Measurements from ENCODE around the gene COL20A1.

The COL20A1 gene

GRCh38 chr20:63351326-63351700 lies 58.3 kb downstream of the COL20A1 start:
- DNase-seq = no peak

DNA sequence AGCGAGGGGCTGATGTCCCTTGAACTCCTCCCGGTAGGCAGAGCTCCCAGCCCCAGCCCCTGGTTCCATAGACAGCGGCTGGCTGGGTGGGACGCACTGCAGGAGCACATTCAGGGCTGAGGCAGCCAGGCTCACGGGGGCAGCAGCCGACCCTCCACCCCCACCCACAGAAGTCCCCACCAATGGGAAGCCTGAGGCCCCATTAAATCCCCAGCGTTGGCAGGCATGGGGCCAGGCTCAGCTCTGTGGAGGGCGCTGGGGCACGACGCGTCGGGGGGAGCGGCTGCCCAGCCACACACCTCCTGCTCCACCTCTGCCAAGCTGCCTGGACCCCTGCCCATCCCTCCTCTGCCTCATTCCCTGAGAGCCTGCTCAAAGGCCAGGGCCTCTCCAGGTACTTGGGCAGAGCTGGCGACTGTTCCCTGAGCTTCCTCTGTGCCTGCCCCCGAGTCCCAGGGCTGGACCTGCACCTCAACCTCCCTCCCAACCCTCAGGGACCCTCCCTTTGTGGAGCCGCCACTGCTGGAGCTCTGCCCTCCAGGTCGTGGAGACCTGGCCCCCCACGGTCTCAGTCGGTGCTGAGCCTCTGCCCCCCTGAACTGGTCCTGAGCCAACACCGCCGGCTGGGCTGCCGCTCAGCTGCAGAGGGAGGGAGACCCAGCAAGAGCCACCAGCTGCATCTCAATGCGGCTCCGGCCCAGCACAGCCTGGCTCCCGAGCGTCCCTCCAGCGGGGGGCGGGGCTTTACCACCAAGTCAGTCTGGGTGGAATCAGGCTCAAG lies 59.0 kb downstream of the COL20A1 start:
- no peak for DNase-seq

DNA sequence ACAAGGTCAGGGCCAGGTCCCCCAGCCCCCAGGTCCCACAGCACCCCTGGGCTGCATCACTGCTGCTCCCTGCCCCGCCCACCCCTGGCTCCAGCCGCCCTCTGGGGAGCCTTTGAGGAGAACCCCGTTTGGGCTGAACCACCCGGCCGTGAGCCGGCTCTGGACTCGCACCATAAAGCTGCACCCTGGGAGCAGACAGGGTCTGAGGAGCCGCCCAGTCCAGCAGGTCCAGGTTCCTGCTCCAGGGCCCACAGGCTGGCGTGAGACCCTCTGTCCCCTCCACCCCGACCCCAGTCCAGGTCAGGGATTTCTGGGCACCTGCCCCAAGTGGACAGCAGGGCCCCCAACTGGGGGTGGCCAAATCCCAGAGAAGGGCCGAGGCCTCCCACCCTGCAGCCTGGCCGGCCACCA lies 59.8 kb downstream of the COL20A1 start:
- DNase-seq = no peak

DNA sequence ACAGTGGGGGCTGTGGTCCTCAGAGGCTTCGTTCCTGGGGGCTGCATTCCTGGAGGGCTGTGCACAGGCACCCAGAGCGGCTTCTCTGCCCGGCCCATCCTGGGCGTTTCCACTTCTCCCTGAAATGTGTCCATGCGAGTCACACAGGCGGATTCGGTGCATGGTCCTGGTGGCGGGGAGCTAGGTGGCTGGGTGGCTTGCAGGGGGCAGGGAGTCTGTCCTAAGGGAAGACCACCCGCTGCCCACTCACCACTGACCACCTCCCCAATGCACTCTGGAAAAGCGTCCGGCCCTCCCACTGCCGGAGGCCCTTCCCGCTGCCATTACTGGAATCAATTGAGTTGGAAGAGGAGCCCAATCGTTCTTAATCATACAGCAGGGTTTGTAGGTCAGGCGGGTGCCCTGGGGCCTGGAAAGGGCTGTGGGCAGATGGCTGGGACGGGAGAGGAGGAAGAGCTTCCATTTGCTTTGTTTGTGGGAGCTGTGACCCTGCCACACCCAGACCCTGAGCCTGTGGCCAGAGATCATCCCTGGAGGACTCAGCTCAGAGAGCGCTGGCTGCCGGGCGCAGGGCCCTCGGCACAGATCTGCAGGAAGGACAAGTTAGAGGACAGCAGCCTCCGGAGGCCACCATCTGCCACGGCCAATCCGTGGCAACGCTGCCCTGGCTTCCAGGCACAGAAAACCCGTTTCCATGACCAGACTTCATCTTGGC lies 61.8 kb downstream of the COL20A1 start:
- DNase-seq = no peak

DNA sequence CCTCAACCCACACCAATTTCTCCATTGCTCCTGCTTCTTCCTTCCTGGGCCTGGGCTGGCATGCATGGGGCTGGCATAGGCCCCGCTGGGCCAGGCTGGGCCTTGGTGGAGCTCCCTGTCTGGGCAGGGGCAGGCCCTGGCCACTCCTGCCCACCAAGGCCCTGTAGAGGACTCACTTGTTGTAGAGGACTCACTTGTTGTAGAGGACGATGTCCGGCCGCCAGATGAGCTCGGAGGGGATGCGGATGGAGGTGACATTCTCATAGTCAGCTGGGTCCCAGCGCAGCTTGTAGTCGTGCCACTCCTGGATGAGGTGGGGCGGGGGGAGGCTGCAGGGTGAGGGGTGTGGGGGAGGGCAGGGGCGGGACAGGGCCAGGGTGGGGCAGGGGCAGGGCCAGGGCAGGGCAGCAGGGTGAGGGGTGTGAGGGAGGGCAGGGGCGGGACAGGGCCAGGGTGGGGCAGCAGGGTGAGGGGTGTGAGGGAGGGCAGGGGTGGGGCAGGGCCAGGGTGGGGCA lies 62.9 kb downstream of the COL20A1 start:
- DNase-seq = no peak

- DNase-seq = no peak
Observed at GRCh38 chr20:63356511-63356910, 63.5 kb downstream of the COL20A1 start.

GRCh38 chr20:63356931-63357879 lies 64.2 kb downstream of the COL20A1 start:
- no peak for DNase-seq

DNA sequence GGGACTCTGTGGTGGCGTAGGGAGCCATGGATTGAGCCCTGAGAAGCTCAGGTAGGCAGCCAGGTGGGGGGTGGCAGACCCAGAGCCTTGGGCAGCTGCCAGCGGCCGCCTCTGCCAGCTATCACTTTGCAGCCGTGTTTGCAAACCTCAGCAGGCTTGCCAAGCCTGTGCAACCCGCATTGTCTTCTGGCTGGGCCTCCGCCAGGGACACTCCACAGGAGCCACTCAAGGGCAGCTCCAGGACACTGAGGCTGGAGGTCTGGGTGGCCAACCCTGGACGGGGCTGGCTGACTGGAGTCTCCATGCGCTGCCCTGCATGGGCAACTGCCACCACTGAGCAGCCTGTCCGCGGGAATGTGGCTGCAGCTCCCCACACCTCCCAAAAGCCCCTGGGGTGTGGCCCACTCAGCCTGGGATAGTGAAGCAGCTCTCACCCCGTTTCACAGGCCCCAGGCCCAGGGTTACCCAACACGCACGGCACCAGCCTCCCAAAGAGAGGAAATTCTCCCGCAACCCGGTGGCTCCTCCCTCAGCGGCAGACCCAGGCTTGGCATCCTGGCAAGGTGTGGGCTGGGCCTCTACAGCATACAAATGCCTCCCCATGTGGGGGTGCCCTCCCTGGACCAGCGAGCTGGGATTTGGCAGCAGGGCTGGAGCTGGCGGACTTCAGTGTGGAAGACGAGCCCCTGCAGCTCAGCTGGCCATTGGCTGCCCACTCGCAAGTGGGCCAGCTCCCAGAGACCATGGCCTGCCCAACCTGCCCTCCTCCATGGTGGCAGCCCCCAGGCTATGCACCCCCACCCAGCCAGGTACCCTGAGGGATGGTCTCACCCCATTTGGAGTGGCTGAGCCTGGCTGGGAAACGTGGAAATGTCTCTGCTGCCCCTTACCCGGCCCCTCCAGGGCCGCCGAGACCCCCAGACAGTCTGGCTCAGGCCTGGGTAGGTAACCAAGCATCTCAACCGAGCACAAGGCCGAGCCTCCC lies 65.2 kb downstream of the COL20A1 start:
- no peak for DNase-seq

DNA sequence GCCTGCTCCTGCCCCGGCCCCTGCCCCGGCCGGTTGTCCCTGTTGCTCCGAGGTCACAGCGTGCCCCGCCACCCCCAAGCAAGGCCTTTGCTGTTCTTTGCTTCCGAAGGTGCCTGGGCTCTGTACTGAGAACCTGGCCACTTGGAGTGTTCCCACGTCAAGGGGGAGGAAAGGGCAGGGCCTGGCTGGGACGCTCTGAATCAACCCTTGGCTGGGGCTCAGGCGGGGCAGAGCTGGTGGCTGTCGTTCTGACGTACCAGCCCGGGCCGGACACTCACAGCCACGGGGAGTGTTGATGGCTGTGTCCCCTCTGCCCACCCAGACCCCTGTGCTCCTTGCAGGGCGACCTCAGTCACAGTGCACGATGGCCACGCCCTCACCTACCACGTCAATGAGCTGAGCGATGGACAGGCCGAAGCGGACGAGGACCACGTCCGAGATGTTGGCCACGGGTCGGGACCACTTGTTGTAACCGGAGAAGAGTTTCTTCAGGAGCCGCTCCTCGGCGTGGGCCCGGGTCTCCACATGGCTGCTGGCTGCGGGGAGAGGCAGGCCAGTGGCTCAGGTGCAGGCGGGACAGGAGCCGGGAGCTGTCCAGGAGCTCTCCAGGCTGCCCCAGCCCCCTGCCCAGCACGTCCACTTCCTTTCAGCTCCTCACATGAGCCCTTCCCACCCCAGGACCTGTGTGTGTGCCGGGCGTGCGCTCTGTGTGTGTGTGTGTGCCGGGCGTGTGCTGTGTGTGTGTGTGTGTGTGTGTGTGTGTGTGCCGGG lies 66.4 kb downstream of the COL20A1 start:
- no peak for DNase-seq

DNA sequence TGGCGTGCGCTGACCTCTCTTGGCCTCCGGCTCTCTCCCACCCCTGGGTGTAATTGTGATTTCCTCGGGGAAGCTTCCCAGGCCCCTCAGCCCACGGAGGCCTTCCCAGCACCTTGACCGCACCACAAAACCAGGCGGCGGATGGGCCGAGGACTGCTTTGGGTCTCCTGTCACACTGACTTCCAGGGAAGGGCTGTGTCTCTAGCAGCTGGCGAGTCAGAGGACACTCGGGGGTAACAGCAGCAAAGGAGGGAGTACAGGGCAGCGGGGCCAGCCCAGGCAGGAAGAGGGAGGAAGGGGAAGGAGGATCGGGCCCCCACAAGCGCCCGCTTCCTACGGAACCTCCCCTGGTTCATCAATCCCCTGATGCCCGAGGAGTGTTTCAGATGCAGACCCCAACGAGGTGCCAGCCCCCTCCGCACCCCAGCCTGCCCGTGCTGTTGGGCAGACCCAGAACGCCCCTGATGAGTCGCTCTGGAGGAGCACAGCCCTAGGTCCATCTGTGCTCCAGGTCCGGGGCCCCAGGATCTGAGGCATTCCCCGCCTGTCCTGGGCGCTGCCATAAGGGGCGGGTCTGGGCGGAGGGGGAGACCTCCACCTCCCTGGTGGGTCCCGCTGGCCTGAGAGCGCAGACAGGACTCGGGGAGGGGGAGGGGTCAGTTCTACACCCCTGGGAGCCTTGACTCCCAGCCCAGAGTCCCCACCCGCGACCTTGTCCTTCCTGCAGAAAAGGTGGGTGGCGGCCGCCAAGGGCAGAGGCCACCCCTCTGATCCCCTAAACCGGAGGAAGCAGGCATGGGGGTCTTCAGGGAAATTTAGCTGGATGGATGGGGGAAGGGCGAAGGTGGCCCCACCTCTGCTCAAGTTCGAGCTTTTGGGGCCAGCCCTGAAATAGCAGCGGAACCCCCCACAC lies 67.2 kb downstream of the COL20A1 start:
- DNase-seq = no peak

DNA sequence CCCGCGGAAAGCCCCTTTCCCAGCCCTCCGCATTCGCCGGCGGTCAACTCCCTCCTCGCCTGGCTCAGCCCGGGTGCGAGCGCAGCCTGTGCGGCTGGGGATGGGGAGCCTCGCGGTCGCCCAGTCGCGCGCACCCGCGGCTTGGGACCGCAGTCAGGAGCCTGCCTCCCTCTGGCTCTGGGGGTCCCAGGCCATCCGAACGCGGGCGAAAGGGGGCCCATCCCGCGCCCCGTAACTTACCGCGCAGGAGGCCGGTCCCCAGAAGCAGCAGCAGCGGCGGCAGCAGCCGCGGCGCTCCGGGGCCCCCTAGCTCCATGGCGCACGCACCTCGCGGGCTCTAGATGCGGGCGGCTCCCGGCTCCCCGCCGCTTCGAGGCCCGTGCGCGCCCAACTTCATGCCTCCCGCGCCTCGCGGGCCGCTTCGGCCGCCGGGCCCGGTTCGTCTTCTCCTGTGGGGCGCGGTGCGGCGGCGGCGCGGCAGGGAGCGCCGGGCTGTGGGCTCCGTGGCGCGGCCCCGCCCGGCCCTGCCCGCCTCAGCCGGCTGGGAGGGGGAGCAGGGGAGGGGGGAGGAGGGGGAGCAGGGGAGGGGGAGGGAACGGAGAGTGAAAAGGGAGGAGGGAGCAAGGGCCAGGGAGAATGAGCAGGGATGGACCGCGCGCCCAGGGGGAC lies 68.0 kb downstream of the COL20A1 start, which contains the start of gene CHRNA4:
CHRNA4 (minus strand) TSS at position 500 of the 669 bp plus-strand sequence; CDS start at position 316, 184 bp downstream.
- no peak for DNase-seq

GRCh38 chr20:63361519-63362435 lies 68.8 kb downstream of the COL20A1 start:
- DNase-seq = no peak

- DNase-seq = no peak
Observed at GRCh38 chr20:63362436-63363009, 69.5 kb downstream of the COL20A1 start.

- DNase-seq = no peak
Observed at GRCh38 chr20:63363013-63363957, 70.3 kb downstream of the COL20A1 start.

- DNase-seq = no peak
Observed at GRCh38 chr20:63363981-63364561, 71.1 kb downstream of the COL20A1 start.

Data from cerebellar nuclear complex (tissue), 1 donor.